HCT116 (cell line): Measurements from ENCODE around the gene POGLUT2. TPM values are rescaled to one million over a fixed set of nuclear protein-coding genes. Genes with fewer than 3 reads are reported as not detected.

Source experiments
- ATAC-seq: fragments of 200-7000 bp; cut with Tn5 transposase; 2 replicates; pipeline ENCODE4 v1.9.1; 2020; ENCODE audit warnings: mild to moderate bottlenecking, moderate library complexity
- BruUV-seq: library from RNA; stranded (reverse); fragments of 400-500 nt; replicated peaks from 2 replicates; lab custom pipeline; 2021; lab: Mats Ljungman, UMichigan
- CTCF ChIA-PET: fragments of 300-600 bp; sonication (Branson Sonifier 250); formaldehyde crosslinking; loops from one replicate; lab custom pipeline; 2021; ENCODE audit warnings: antibody characterized with exemption; lab: Charles Lee
- POLR2A ChIA-PET: fragments of 300-600, 350-600 bp; sonication (Branson Sonifier 250); formaldehyde crosslinking; loops from one replicate; lab custom pipeline; 2021; ENCODE audit warnings: antibody characterized with exemption; lab: Charles Lee
- RAD21 ChIA-PET, 2 experiments: fragments of 300-600 bp; sonication (Branson Sonifier 250); formaldehyde crosslinking; loops; one replicate each; lab custom pipeline; 2023; ENCODE audit warnings: low total read pairs in 2 of 2; ENCODE audit not compliant: uncharacterized antibody in 2 of 2, unreplicated experiment in 2 of 2, low non-redundant PET in 1 of 2; lab: Charles Lee
- DNase-seq: peaks from one replicate; pipeline ENCODE4 v3.0.0-alpha.2; 2010; ENCODE audit warnings: low read depth, low spot score
- H2AFZ ChIP-seq: fragments of 200-600 bp; shearing (Covaris generic), sonication (generic); 2 replicates; pipeline ENCODE4 v1.6.1; 2017; ENCODE audit warnings: low read depth, mixed run types, mixed read lengths, antibody characterized with exemption, low read length; ENCODE audit not compliant: poor library complexity, severe bottlenecking
- H3K27ac ChIP-seq: 2 replicates; pipeline ENCODE4 v1.5.1; 2012; ENCODE audit warnings: low read depth, low read length
- H3K27me3 ChIP-seq: fragments of 200-600 bp; sonication (generic); 2 replicates; pipeline ENCODE4 v1.6.1; 2016; ENCODE audit warnings: mixed run types, low read length, mixed read lengths; ENCODE audit not compliant: insufficient read depth
- H3K36me3 ChIP-seq, 2 experiments: fragments of 200-500 bp in 1 of 2; fragments of 200-600 bp in 1 of 2; sonication (Bioruptor generic) in 1 of 2; sonication (generic) in 1 of 2; 2 replicates each; pipeline versions ENCODE4 v1.5.1 to v1.6.1; 2014 to 2016; ENCODE audit warnings: low read length in 2 of 2, inconsistent platforms in 1 of 2, mixed read lengths in 1 of 2, mixed run types in 1 of 2; ENCODE audit not compliant: insufficient read depth in 2 of 2, control insufficient read depth in 1 of 2
- H3K4me1 ChIP-seq, 2 experiments: fragments of 200-600 bp in 1 of 2; sonication (generic) in 1 of 2; 2 replicates each; pipeline versions ENCODE4 v1.5.1 to v1.6.1; 2012 to 2017; ENCODE audit warnings: low read length in 2 of 2, inconsistent platforms in 1 of 2, mild to moderate bottlenecking in 1 of 2, mixed read lengths in 1 of 2, mixed run types in 1 of 2, moderate library complexity in 1 of 2; ENCODE audit not compliant: insufficient read depth in 2 of 2, control insufficient read depth in 1 of 2
- H3K4me2 ChIP-seq: fragments of 200-600 bp; sonication (generic); 2 replicates; pipeline ENCODE4 v1.6.1; 2017; ENCODE audit warnings: mixed run types, low read length, mixed read lengths
- H3K4me3 ChIP-seq, 2 experiments: fragments of 200-600 bp in 1 of 2; sonication (generic) in 1 of 2; replicated peaks in 1 of 2; 2 replicates each; pipeline ENCODE4 v1.5.1; 2011 to 2016; ENCODE audit warnings: low read length in 2 of 2, control low read depth in 1 of 2, low read depth in 1 of 2, mild to moderate bottlenecking in 1 of 2, mixed read lengths in 1 of 2, mixed run types in 1 of 2
- H3K79me2 ChIP-seq: fragments of 200-600 bp; sonication (generic); 2 replicates; pipeline ENCODE4 v1.6.1; 2017; ENCODE audit warnings: mild to moderate bottlenecking, mixed run types, low read length, moderate library complexity, mixed read lengths; ENCODE audit not compliant: insufficient read depth
- H3K9ac ChIP-seq: fragments of 200-600 bp; sonication (generic); 2 replicates; pipeline ENCODE4 v1.6.1; 2016; ENCODE audit warnings: low read length, mixed read lengths
- H3K9me2 ChIP-seq: fragments of 200-600 bp; sonication (generic), shearing (Covaris generic); 2 replicates; pipeline ENCODE4 v1.6.1; 2017; ENCODE audit warnings: mixed run types, mild to moderate bottlenecking, moderate library complexity; ENCODE audit not compliant: insufficient read depth
- H3K9me3 ChIP-seq, 2 experiments: fragments of 200-500 bp in 1 of 2; fragments of 200-600 bp in 1 of 2; sonication (Bioruptor generic) in 1 of 2; sonication (generic) in 1 of 2; 2 replicates each; pipeline ENCODE4 v1.6.1; 2014 to 2017; ENCODE audit warnings: low read length in 2 of 2, mixed read lengths in 2 of 2, inconsistent platforms in 1 of 2, low read depth in 1 of 2, mild to moderate bottlenecking in 1 of 2, mixed run types in 1 of 2, moderate library complexity in 1 of 2; ENCODE audit not compliant: control insufficient read depth in 1 of 2, insufficient read depth in 1 of 2
- H4K20me1 ChIP-seq: fragments of 200-600 bp; sonication (generic), shearing (Covaris generic); 2 replicates; pipeline ENCODE4 v1.6.1; 2017; ENCODE audit warnings: mixed run types, mild to moderate bottlenecking, moderate library complexity; ENCODE audit not compliant: insufficient read depth
- EGR1 ChIP-seq: IDR thresholded peaks from 2 replicates; pipeline ENCODE4 v1.6.1; 2012; ENCODE audit warnings: low read depth
- EZH2 ChIP-seq: fragments of 200-600 bp; sonication (generic); IDR thresholded peaks from 2 replicates; pipeline ENCODE4 v1.6.1; 2017; ENCODE audit warnings: antibody characterized with exemption, mixed run types
- FOSL1 ChIP-seq: IDR thresholded peaks from 2 replicates; pipeline ENCODE4 v1.6.1; 2012; ENCODE audit warnings: low read depth
- POLR2A ChIP-seq: IDR thresholded peaks from 2 replicates; pipeline ENCODE4 v1.7.0; 2011; ENCODE audit warnings: borderline replicate concordance; ENCODE audit not compliant: insufficient read depth, insufficient read length; ENCODE audit errors: extremely low read depth
- TCF7L2 ChIP-seq: IDR thresholded peaks from 2 replicates; pipeline ENCODE4 v1.7.0; 2011; ENCODE audit warnings: borderline replicate concordance, inconsistent platforms; ENCODE audit not compliant: insufficient read depth, insufficient read length; ENCODE audit errors: extremely low read depth
- ZBTB33 ChIP-seq: IDR thresholded peaks from 2 replicates; pipeline ENCODE4 v1.6.1; 2011; ENCODE audit warnings: mild to moderate bottlenecking, low read length, moderate library complexity; ENCODE audit not compliant: insufficient replicate concordance; ENCODE audit errors: extremely low read depth
- intact Hi-C: fragments of 100-400 bp; cut with micrococcal nuclease; formaldehyde crosslinking; loops from 2 replicates; pipeline ENCODE4 v1.10.0; 2022
- total RNA-seq: library from RNA; stranded (reverse); gene quantifications from one replicate; pipeline ENCODE4 v1.2.1, GENCODE V29; 2021; ENCODE audit not compliant: unreplicated experiment
- TF ChIP-seq, protein P1 (sequence below): IDR thresholded peaks from 2 replicates; pipeline ENCODE4 v1.6.1; 2012
- TF ChIP-seq, protein P2 (sequence below): IDR thresholded peaks from 2 replicates; pipeline ENCODE4 v1.6.1; 2012; ENCODE audit warnings: low read depth

Gene POGLUT2
- total RNA-seq, 1 experiment from 2014 or later = 4.8 TPM

GRCh38 chr13:102817241-102817640 is 18.5 kb upstream of the POGLUT2 start:
- Histone ChIP-seq H3K4me1 (no peaks in the 10 kb centered on the region), H2AFZ (no peak overlapping the region), H3K9me3 (no peaks in the 10 kb centered on the region), H3K9ac (no peak overlapping the region), H4K20me1 (no peaks in the 10 kb centered on the region), H3K27me3 (no peaks in the 10 kb centered on the region), H3K4me3 (no peak overlapping the region), H3K79me2 (peaks cover 11% of the 10 kb centered on the region), H3K36me3 (peaks cover 7% of the 10 kb centered on the region in 2 experiments; a peak in 2 of 4 replicates), H3K27ac (no peak overlapping the region), H3K4me2 (no peak overlapping the region), H3K9me2 (no peaks in the 10 kb centered on the region)
- CTCF ChIA-PET = no interaction called here
- DNase-seq = no peak
- TF ChIP-seq EZH2 = no peak
- TF ChIP-seq POLR2A = no peak
- no peak for TF ChIP-seq EGR1
- no peak for TF ChIP-seq TCF7L2
- TF ChIP-seq, protein P1, sequence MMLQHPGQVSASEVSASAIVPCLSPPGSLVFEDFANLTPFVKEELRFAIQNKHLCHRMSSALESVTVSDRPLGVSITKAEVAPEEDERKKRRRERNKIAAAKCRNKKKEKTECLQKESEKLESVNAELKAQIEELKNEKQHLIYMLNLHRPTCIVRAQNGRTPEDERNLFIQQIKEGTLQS = no peak
- TF ChIP-seq ZBTB33 = no peak
- RAD21 ChIA-PET = no interaction called here
- POLR2A ChIA-PET = no interaction called here
- ATAC-seq = no peak
- intact Hi-C loops = no loop called here
- no TSS peak for BruUV-seq

GRCh38 chr13:102816708-102817107 is 17.9 kb upstream of the POGLUT2 start:
- ChIA-PET CTCF (no interaction called here), POLR2A (no interaction called here), RAD21 (no interaction called here)
- Histone ChIP-seq H3K36me3 (peaks cover 2 to 4% of the 10 kb centered on the region in 2 experiments; a peak in 2 of 4 replicates), H3K79me2 (peaks cover 11% of the 10 kb centered on the region), H3K27ac (no peak overlapping the region), H4K20me1 (no peaks in the 10 kb centered on the region), H2AFZ (no peak overlapping the region), H3K4me2 (no peak overlapping the region), H3K9ac (no peak overlapping the region), H3K9me3 (no peaks in the 10 kb centered on the region), H3K9me2 (no peaks in the 10 kb centered on the region), H3K4me3 (no peak overlapping the region), H3K4me1 (no peaks in the 10 kb centered on the region), H3K27me3 (no peaks in the 10 kb centered on the region)
- DNase-seq (no peak), ATAC-seq (no peak)
- intact Hi-C loops = no loop called here
- BruUV-seq = no TSS peak
- TF ChIP-seq FOSL1 (no peak), TCF7L2 (no peak), ZBTB33 (no peak), EZH2 (no peak)
- TF ChIP-seq, protein P2, sequence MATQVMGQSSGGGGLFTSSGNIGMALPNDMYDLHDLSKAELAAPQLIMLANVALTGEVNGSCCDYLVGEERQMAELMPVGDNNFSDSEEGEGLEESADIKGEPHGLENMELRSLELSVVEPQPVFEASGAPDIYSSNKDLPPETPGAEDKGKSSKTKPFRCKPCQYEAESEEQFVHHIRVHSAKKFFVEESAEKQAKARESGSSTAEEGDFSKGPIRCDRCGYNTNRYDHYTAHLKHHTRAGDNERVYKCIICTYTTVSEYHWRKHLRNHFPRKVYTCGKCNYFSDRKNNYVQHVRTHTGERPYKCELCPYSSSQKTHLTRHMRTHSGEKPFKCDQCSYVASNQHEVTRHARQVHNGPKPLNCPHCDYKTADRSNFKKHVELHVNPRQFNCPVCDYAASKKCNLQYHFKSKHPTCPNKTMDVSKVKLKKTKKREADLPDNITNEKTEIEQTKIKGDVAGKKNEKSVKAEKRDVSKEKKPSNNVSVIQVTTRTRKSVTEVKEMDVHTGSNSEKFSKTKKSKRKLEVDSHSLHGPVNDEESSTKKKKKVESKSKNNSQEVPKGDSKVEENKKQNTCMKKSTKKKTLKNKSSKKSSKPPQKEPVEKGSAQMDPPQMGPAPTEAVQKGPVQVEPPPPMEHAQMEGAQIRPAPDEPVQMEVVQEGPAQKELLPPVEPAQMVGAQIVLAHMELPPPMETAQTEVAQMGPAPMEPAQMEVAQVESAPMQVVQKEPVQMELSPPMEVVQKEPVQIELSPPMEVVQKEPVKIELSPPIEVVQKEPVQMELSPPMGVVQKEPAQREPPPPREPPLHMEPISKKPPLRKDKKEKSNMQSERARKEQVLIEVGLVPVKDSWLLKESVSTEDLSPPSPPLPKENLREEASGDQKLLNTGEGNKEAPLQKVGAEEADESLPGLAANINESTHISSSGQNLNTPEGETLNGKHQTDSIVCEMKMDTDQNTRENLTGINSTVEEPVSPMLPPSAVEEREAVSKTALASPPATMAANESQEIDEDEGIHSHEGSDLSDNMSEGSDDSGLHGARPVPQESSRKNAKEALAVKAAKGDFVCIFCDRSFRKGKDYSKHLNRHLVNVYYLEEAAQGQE = no peak
